GM19397 (cell line): ENCODE results near the gene ZNF592.

ENCODE experiments used
- ATAC-seq: cut with Tn5 transposase; IDR thresholded peaks from one replicate; pipeline ENCODE4 v1.9.1; 2021; ENCODE audit warnings: mild to moderate bottlenecking, moderate library complexity; ENCODE audit not compliant: unreplicated experiment

Gene ZNF592

GRCh38 chr15:84824260-84825007, 76.0 kb downstream of the ZNF592 start:
- ATAC-seq = no peak

GRCh38 chr15:84826369-84826823, 78.0 kb downstream of the ZNF592 start:
- ATAC-seq = no peak

- ATAC-seq = no peak
Measured at GRCh38 chr15:84827246-84827645, 78.9 kb downstream of the ZNF592 start.

GRCh38 chr15:84828086-84828908, 79.9 kb downstream of the ZNF592 start:
- no peak for ATAC-seq

- no peak for ATAC-seq
Measured at GRCh38 chr15:84829428-84829827, 81.0 kb downstream of the ZNF592 start.

- ATAC-seq = no peak
Measured at GRCh38 chr15:84830036-84830435, 81.6 kb downstream of the ZNF592 start.

GRCh38 chr15:84831028-84831427, 82.6 kb downstream of the ZNF592 start:
- no peak for ATAC-seq

GRCh38 chr15:84831613-84832012, 83.2 kb downstream of the ZNF592 start:
- no peak for ATAC-seq

- ATAC-seq = no peak
Measured at GRCh38 chr15:84832448-84833040, 84.2 kb downstream of the ZNF592 start.

- ATAC-seq = no peak
Measured at GRCh38 chr15:84833447-84834228, 85.2 kb downstream of the ZNF592 start.

GRCh38 chr15:84834229-84834955, 86.0 kb downstream of the ZNF592 start:
- no peak for ATAC-seq

- no peak for ATAC-seq
Measured at GRCh38 chr15:84834969-84835368, 86.6 kb downstream of the ZNF592 start.

- ATAC-seq = no peak
Measured at GRCh38 chr15:84835661-84836337, 87.4 kb downstream of the ZNF592 start.

- no peak for ATAC-seq
Measured at GRCh38 chr15:84836844-84837243, 88.5 kb downstream of the ZNF592 start.

- ATAC-seq = no peak
Measured at GRCh38 chr15:84839714-84840113, 91.3 kb downstream of the ZNF592 start.

- no peak for ATAC-seq
Measured at GRCh38 chr15:84840255-84840654, 91.9 kb downstream of the ZNF592 start.

GRCh38 chr15:84840741-84841429, 92.5 kb downstream of the ZNF592 start:
- no peak for ATAC-seq

- no peak for ATAC-seq
Measured at GRCh38 chr15:84842781-84843180, 94.4 kb downstream of the ZNF592 start.

- ATAC-seq = no peak
Measured at GRCh38 chr15:84844964-84845363, 96.6 kb downstream of the ZNF592 start.
